Head of caudate nucleus (tissue), 42 donors: ENCODE data around the gene SIDT2.
"Not testable (repeated sequence)": the region's sequence is repeated elsewhere in the genome, so short reads cannot be mapped to it uniquely, and the experiment has no call there.

Source experiments
- DNase-seq, 42 donors: peaks; one replicate each; pipeline versions ENCODE4 v3.0.0 to v3.0.0-alpha.2; 2020 to 2021; ENCODE audit warnings: mixed read lengths in 7 of 42
- intact Hi-C: fragments of 100-400 bp; cut with DNase I; formaldehyde crosslinking; loops from one replicate; pipeline ENCODE4 v1.15.0; 2022

The SIDT2 gene

DNA sequence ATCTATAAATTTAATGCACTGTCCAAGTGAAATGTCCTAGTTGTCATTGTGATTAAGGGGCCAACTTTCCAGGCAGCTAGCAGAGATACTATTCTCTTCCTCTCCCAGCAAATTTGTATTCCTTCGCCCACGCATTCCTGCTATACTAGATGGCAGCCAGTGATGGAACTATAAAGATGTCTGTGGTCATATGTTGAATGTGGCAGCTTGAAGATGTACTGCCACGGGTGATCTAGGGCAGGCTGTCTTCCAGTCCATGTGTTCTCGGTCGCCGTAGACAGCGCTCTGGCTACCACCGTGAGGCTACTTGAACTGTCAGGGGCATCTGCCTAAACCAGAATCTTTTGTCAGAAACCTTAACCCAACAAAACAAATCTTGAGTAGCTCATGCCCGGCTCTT, 8.3 kb upstream of the SIDT2 start:
- peak in 2 of 42 donors; percentile 38 to 42 for DNase-seq
- intact Hi-C loops: no loop called here

DNA sequence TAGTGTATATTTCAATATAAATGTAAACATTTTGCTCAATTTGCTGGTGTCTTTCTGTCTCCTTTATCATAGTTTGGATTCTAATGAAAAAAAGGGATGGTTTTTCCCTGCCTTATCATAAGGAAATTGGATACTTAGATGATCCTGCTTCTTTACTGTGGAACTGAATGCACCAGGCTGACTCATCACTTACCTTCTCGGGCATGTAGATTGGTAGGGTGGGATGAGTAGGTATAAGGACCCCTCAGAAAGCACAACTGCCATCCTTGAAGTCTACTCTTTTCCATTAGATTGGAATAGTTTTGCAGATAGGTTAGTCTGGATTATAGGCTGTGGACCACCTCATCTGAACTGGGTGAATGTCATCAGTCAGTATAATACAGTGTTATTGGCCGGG, 7.5 kb upstream of the SIDT2 start:
- DNase-seq: peak in 1 of 42 donors; percentile 16

DNA sequence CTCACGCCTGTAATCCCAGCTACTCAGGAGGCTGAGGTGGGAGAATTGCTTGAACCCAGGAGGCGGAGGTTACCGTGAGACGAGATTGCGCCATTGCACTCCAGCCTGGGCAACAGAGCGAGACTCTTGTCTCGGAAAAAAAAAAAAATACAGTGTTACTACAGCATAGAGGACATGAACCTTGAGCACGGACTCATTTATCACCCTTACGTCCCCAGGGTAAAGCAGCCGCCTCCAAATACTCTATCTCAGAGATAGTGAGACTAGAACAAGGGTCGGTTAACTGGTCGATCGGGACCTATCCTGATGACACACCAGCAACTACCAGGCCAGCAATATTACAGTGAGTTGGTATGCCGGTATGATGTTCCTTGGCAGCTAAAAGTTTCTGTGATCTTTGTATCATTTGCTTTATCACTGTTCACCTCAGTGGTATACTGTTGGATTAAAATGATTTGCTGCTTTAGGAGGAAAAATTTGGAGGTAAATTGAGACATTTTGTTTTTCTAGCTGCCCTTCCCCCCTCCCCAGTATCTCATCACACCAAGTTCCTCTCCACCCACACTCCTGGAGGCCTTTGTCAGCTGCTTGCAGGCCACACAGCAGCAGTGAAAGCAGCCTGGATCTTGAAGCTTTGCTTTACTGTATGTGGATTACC, 7.0 kb upstream of the SIDT2 start:
- intact Hi-C loops: no loop called here
- peak in 2 of 42 donors; percentile 22 to 35 for DNase-seq

More for the DNA sequence above, 7.5 kb upstream of the SIDT2 start:
- intact Hi-C loops: no loop called here

DNA sequence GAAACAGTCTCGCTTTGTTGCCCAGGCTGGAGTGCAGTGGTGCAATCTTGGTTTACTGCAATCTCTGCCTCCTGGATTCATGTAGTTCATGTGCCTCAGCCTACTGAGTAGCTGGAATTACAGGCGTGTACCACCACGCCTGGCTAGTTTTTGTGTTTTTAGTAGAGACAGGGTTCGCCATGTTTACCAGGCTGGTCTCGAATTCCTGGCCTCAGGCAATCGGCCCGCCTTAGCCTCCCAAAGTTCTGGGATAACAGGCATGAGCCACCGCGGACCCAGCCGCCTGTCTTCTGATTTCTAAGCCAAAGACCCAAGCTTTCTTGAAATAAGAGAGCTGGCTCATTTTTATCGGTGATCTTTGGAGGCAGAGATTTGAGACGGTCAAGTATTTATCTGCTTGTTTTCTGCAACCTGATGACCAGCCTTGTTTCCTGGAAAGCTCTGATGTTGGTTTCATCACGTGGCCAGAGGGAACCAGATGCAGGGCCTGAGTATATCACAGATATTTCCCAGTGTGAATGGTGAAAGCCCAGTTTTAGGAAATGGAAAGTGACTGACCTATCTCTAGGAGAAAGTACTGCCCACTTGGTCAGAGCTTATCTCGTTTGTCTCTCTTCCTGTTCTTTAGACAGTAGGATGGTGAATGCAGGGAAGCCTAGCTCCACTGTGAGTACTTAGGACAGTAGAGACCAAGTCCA, 5.7 kb upstream of the SIDT2 start:
- intact Hi-C loops: no loop called here
- peak in 3 of 42 donors; percentile 12 to 36 (median 36) for DNase-seq

DNA sequence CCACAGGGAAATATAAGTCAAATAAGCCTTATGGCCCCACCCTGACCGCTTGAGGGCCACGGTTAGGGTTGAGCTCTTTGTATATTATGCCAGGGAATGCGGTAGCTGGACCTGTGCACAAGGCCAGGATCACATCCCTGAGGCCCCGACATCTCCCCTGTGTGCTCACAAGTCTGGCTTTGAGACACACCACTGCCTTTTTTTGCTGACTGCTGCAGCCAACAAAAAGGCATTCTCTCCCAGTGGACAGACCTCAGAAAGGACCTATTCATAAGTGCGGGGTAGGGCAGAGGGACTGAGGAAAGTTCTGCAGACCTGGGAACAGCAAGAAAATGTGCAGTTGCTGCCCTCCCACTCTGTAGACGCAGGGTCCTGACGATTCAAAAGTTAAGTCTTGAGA, 3.4 kb upstream of the SIDT2 start:
- DNase-seq: peak in 25 of 42 donors; percentile 21 to 73 (median 50)
- intact Hi-C loops: no loop called here

DNA sequence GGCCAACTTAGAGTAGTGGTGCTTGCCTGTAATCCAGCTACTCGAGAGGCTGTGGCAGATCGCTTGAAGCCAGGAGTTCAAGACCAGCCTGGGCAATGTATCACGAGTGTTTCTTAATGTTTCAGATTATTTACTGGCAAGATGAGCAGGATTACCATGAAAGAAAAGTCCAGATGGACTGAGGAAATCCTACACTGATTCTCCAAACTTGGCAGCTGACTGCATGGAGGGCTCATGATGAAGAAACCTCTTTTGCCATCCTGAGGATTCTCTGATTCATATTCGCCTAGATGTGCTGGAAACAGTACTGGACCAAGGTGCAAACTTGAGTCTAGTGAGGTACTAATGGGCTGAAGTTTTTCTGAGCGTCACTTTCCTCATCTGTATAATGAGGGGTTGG, 2.8 kb upstream of the SIDT2 start:
- peak in 2 of 42 donors; percentile 6 to 18 for DNase-seq
- intact Hi-C loops: no loop called here

DNA sequence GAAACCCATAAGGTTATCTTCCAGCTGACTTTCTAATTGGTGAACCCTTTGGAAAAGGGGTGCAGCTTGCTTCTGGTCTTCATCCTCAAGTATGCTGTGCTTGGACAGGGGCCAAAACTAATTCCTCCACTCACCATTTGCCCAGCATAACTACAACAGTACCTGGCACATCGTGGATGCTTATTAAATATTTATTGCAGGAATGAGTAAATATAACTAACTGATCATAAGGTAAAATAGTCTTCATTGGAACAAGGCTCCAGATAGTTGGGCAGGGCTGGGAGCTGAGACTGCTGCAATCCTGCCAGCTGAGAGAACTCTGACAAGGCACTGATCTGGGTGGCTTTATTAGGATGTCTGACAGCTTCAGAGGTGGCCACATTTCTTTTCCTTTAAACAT, 2.4 kb upstream of the SIDT2 start:
- peak in 1 of 42 donors; percentile 10 for DNase-seq
- intact Hi-C loops: no loop called here

DNA sequence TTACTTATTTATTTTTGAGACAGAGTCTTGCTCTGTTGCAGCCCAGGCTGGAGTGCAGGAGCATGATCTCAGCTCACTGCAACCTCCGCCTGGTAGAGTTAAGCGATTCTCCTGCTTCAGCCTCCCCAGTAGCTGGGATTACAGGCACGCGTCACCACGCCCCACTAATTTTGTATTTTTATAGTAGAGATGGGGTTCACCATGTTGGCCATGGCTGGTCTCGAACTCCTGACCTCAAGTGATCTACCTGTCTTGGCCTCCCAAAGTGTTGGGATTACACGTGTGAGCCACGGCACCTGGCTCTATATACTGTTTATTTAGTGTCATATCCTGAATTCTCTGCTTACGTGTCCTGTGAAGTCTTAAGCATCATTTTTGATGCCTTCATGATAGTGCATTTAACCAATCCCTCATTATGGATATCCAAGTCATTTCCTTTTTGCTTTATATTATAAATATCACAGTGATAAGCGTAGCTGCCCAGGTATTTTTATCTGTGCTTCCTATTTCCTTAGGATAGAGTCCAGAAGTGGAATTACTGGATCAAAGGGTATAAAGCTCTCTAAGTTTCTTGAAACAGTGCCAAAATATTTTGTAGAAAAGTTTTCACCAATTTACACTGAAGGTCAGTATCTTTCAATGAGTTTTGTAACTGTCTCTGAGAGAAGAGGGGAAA, 871 bp upstream of the SIDT2 start:
- intact Hi-C loops: loop anchor here (2.0 kb wide), 1 partner anchor 33 kb away; the partner anchor contains the start of gene PAFAH1B2
- peak in 5 of 42 donors; percentile 12 to 27 (median 16) for DNase-seq

DNA sequence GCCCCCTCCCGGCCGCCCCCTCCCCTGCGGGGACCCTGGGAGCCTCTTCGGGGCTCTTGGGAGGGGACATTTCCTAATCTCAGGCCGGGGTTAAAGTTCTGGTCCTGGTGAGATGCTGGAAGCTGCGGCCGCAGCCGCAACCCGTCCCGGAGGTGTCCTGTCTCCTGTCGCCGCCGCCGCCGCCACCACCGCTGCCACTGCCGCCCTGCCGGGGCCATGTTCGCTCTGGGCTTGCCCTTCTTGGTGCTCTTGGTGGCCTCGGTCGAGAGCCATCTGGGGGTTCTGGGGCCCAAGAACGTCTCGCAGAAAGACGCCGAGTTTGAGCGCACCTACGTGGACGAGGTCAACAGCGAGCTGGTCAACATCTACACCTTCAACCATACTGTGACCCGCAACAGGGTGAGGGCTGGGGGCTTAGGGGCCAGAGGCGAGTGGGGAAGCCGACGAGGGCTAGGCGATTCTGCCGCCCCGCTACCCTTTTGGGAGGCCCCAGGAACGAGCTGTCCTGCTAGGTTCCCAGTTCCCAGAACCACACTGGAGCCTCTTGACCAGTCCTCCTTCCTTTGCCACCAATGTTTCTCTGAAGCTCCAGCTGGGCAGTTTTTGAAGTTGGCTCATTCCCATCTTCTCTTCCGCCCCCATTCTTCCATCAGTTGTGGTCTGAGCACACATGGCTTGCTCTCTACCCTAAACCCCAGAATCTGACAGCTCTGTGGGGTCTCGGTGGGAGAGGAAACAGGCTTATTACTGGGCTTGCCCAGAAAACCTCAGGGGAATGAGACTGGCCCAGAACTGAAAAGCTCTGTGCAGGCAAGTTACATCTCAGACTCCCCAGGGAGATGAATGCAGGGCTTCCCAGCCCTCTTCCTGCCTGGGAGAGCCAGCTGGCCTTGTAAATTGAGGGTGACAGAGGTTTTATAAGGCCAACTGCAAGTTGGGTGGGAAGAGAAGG, 781 bp downstream of the SIDT2 start:
- intact Hi-C loops: loop anchor here (2.0 kb wide), 1 partner anchor 35 kb away; the partner anchor contains the start of gene PAFAH1B2
- peak in 33 of 42 donors; percentile 18 to 70 (median 43) for DNase-seq

DNA sequence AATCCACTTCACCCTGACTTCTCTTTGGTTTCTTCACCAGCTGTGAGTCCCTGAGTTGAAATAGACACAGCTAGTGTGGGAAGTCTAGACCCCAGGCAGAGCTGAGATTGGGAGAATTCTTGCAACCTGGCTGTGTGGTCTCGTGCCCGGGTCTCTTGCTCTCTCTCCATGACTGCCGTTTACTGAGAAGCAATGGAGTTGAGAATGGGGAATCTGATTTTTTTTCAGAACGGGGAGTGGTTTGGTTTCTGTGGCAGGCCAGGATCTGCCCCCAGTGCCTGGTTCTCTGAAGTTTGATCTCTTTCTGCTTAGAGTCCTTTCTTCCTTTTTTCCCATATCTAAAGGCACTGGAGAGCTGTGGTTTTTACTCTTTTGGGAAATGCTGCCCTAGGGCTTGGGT, 1.5 kb downstream of the SIDT2 start:
- intact Hi-C loops: loop anchor here (2.0 kb wide), 1 partner anchor 47 kb away; no protein-coding TSS in a partner anchor
- DNase-seq: peak in 6 of 42 donors; percentile 9 to 33 (median 15)

DNA sequence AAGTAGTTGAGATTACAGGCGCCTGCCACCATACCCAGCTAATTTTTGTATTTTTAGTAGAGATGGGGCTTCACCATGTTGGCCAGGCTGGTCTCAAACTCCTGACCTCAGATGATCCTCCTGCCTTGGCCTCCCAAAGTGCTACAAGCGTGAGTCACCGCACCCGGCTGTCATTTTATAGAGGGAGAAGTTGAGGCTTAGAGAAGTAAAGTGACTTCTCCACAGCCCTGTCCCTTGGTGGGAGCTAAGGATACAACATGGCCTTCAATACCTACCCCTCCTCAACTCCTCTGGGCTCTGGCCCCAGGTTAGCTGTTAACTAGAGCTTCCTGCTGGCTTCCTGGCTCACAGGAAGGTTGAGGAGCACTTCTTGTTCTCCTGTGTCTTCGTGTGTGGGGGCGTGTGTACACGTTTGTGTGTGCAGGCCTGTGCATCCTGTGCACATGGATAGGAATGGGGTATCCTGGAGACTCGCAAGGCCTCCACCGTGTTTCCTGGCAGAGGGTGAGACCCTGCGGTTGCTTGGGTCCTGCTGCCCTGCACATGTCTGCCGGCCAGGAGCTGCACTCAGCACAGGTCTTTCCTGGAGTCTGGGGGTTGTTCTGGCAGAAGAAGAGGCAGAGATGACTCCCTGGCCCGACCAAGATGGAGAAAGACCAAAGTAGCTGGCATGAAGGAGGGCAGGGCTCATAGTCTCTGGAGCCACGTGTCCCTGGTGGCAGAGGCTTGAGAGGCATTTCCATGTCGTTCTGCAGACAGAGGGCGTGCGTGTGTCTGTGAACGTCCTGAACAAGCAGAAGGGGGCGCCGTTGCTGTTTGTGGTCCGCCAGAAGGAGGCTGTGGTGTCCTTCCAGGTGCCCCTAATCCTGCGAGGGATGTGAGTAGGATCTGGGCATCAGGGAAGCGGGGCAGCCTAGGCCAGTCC, 2.4 kb downstream of the SIDT2 start:
- intact Hi-C loops: loop anchor here (2.0 kb wide), 1 partner anchor 46 kb away; no protein-coding TSS in a partner anchor
- peak; percentile 67 to 93 (median 84) for DNase-seq

DNA sequence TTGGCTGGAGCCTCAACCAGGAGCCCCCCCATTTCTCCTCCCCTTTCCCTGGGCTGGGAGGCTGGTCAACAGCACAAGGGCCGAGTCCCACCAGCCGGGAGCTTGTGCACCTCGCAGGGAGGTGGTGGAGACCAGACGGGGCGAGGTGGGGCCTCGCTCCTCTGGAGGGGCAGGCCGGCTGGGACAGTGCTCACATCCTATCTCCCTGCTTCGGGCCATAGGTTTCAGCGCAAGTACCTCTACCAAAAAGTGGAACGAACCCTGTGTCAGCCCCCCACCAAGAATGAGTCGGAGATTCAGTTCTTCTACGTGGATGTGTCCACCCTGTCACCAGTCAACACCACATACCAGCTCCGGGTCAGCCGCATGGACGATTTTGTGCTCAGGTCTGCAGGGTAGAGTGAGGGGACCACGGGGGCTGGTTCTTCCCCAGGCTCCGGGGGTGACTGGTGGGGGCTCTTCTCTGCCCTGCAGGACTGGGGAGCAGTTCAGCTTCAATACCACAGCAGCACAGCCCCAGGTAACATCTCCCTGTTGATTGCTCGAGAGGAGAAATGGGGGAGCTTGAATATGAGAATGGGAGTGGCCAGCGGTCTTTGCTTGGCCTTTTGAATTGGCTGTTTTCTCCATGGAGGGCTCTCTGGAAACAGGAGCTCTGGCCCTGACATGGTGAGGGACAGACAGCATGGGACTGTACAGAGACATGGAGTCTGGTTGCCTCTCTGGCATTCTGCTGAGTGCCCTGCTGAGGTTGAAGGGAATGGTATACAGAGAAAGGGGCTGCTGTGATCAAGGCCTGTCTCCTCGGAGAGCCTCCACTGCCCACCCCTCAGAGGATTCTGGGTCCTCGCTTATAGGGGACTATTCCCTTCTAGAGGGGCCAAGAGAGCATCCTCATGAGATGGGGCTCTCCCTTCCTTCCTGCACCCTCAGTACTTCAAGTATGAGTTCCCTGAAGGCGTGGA, 3.3 kb downstream of the SIDT2 start:
- intact Hi-C loops: loop anchor here (2.0 kb wide), 1 partner anchor 45 kb away; no protein-coding TSS in a partner anchor
- DNase-seq: peak in 10 of 42 donors; percentile 2 to 26 (median 13)

DNA sequence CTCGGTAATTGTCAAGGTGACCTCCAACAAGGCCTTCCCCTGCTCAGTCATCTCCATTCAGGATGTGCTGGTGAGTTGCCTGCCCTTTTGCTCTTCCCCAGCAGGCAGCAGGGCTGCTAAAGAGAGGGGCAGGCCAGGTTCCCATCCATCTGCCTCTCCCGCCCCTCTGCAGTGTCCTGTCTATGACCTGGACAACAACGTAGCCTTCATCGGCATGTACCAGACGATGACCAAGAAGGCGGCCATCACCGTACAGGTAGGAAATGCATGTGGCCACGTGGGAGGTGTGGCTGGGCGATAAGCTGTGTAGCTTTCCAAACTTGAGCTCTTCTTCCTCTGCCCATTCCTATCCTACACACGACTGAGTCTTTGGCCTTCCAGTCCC, 4.0 kb downstream of the SIDT2 start:
- DNase-seq: peak in 8 of 42 donors; percentile 0 to 22 (median 7)
- intact Hi-C loops: no loop called here

DNA sequence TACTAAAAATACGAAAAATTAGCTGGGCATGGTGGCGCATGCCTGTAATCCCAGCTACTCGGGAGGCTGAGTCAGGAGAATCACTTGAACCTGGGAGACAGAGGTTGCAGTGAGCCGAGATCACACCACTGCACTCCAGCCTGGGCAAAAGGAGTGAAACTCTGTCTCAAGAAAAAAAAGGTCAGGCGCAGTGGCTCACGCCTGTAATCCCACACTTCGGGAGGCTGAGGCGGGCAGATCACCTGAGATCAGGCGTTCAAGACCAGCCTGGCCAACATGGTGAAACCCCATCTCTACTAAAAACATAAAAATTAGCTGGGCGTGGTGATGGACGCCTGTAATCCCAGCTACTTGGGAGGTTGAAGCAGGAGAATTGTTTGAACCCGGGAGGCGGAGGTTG, 4.6 kb downstream of the SIDT2 start:
- DNase-seq: peak in 9 of 42 donors; percentile 1 to 27 (median 2)
- intact Hi-C loops: not testable (repeated sequence)

DNA sequence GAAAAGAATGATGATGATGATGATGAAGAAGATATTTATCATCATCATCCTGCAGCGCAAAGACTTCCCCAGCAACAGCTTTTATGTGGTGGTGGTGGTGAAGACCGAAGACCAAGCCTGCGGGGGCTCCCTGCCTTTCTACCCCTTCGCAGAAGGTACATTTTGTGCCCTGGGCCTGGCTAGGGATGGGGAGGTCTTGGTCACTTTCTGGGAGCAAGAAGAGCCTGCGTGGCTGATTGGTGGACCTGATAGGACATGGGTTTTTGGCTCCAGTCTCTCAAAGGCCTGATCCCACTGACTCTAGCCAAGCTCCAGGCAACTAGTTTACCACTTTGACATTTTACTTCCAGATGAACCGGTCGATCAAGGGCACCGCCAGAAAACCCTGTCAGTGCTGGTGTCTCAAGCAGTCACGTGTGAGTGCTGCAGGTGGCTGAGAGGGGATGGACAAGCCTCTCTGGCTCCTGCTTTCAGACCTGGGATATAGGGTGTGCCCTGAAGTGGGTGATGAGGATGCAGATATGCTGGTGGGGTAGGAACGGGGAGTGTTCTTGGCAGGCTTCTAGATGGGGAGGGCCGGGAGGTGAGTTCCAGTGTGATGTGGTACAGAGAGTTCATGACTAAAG, 5.3 kb downstream of the SIDT2 start:
- intact Hi-C loops: no loop called here
- peak in 12 of 42 donors; percentile 1 to 23 (median 8) for DNase-seq
